PFSK-1 (cell line): ENCODE data around the gene SLC25A34.

Experiments
- POLR2AphosphoS5 ChIP-seq: IDR thresholded peaks from 2 replicates; pipeline ENCODE4 v1.6.1; 2012; ENCODE audit warnings: low read depth, mild to moderate bottlenecking, control low read depth, low read length, moderate library complexity
- TAF1 ChIP-seq: IDR thresholded peaks from 2 replicates; pipeline ENCODE4 v1.6.1; 2012; ENCODE audit warnings: low read length, control low read depth, borderline replicate concordance; ENCODE audit not compliant: insufficient read depth

DNA sequence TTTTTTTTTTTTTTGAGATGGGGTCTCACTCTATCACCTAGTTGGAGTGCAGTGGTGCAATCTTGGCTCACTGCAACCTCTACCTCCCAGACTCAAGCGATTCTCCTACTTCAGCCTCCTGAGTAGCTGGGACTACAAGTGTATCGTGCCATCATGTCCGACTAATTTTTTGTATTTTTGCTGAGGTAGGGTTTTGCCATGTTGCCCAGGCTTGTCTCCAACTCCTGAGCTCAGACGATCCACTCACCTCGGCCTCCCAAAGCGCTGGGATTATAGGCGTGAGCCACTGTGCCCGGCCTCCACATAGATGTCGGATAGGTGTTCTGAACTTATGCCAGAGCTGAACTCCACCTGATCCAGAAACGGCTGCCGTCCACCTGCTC is 30.9 kb upstream of the SLC25A34 start:
- TF ChIP-seq POLR2AphosphoS5 (no peak), TAF1 (no peak)
